GM19023 (cell line): ENCODE measurements around the gene GNAT2.

ENCODE experiments used
- ATAC-seq: cut with Tn5 transposase; IDR thresholded peaks from one replicate; pipeline ENCODE4 v1.9.1; 2021; ENCODE audit warnings: mild to moderate bottlenecking, moderate library complexity; ENCODE audit not compliant: unreplicated experiment

Gene GNAT2

DNA sequence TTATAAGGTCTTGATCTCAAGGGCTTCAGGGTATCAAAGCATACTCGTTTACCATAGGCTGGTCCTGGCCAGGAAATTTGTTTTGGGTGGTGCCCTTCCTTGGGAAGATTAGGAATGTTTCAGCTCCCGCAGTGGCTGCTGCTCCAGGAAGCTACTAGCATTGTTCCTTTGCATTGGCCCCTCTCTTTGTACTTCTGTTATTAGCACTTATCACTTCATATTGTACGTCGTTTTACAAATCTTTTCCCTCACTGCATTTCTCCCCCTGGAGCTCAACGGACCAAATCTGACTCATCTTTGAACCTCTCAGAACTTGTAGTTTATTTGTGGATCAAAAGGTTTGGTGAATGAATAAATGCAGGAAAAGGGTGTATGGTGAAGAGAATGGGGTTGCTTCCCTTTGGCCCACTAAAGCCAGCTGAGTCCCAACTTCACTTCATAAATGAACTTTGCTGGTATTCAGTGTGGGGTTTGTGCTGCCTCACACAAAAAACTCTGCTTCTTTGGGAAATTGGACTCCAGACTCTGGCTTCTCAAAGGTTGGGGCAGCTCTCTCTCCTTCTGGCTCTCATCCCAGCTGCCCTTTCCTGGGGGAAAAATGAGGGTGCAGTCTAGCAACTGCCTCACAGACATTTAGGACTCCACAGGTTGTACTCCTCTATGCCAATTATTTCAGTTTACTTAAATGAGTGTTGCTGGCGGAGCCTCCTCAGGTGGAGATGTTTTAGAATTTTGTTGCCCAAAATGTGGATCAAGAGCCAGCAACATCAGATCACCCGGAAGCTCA, 5.9 kb downstream of the GNAT2 start:
- ATAC-seq = no peak

DNA sequence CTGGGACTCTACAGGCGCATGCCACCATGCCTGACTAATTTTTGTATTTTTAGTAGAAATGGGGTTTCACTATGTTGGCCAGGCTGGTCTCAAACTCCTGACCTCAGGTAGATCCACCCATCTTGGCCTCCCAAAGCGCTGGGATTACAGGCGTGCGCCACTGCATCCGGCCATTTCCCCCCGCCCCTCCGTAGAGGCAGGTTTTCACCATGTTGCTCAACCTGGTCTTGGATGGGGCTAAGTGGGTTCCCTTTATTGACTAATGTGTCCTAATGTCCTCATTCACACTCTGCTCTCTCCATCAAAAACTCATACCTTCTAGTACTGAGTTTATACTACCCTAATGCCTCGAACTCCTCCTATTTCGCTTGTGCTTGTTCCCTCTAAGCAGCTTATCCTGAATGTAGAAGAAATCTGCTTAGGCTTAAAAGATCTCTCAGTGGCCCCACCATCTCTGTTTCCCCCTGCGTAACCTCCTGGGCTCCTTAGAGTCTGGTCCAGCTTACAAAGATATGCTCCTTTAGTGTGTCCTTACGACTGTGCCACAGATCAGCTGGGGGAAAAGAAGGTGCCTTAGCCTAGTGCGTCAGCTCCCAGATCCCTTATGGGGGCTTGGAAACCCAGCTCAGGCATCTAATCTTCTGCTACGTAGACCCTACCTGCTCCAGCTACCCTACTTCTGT, 8.0 kb downstream of the GNAT2 start:
- no peak for ATAC-seq

GRCh38 chr1:109610609-109611307, 8.7 kb downstream of the GNAT2 start:
- ATAC-seq = no peak

DNA sequence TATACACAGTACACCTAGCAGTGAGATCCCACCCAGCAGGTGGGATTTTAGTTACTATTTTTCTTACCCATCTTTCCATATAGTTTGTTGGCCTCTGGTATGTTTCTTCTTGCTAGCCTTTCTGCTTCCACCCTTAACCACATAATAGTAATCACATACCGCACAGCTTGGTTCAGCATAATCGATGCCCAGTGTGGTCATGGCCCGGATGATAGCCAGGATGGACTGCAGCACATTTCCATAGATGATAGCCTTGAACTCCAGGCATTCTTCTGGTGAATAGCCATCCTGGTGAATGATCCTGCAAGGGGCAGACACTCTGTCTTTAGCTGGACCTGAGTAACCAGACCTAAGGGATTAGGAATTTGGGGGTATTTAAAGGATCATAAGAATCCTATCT, 9.5 kb downstream of the GNAT2 start:
- ATAC-seq = no peak

DNA sequence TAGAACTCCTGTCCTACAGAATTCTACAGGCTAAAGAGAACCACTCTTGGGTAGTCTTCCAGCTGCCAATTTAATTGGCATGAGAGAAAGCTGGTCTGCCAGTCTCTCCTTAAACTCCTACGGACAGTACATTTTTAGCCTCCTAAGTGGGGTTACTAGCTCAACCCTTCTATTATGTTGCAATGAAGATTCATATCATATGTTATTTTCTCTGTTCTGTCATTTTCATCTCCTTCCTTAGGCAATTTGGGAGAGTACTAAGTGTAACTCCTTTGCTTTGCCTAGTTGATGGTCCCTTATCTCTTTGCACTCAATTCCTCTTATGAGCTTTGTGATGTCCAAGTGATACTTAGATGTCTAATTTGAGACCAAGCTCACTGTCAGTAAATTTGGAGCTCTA, 14.0 kb downstream of the GNAT2 start:
- ATAC-seq = no peak

- no peak for ATAC-seq
Observed at GRCh38 chr1:109603229-109603628, 16.2 kb downstream of the GNAT2 start.

- no peak for ATAC-seq
Observed at GRCh38 chr1:109598655-109599054, 20.8 kb downstream of the GNAT2 start.

DNA sequence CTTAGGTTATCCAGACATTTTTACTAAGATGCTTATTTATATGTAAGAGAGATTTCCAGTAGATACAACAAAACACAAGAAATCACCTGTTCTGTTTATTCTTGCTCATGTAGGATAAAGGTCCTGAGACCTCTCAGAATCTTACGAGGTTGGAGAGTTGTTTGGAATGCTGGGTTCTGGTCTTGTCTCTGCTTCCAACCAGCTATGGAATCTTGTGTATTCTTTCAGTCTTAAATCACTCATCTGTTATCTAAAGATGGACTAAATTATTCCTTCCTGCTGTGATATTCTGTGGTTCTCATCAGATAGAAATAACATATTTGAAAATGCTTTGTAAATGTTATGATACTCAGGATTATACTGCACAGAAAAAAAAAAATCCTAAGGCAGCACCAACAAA, 21.3 kb downstream of the GNAT2 start:
- no peak for ATAC-seq

DNA sequence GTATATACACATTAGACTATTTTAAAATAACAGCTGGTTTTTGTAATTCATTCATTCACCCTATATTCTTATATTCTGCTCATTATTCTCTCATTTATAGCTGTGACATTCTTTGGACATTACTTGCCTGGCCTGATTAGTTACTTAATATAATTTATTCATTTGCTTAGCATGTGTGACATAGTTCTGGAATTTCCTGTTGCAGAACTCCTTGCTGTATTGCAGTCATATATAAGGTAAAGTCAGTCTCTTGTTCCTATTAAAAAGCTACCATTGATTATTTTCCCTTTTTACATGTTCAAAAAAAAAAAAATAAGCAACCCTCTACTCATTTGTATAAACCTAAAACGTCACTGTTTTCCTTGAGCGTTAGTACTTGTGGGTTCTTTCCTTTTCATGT, 23.9 kb downstream of the GNAT2 start:
- no peak for ATAC-seq

DNA sequence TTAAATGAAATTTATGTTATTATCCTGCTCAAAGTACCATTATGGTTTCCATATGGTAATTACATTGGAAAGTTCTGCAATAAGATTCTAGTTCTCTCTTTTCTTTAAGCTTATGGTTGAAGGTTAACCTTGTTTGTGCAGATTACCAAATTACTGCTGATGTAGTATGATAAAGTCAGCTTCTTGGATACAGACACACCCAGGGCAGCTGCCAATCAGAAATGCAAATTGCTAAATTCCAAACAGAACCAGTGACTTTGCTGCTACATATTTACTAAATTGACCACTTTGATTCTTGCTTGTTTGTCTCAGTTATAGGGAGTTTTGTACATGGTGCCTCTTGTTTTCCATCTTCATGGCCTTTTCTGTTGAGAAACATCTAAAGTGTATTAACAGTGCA, 26.5 kb downstream of the GNAT2 start:
- no peak for ATAC-seq

DNA sequence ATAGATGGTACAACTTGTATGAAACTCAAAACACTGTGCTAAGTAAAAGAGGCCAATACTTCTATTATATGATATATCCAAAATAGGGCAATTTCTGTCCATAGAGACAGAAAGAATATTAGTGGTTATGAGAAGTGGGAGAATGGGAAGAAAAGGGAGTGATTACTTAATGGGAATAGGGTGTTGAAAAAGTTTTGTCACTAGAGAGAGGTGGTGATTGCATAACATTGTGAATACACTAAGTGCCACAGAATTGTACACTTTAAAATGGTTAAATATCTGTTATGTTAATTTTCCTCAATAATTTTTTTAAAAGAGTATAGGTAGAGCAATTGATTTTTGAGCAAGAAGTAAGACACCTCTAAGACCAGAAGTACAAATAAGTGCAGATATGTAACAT, 29.7 kb downstream of the GNAT2 start:
- ATAC-seq = no peak

DNA sequence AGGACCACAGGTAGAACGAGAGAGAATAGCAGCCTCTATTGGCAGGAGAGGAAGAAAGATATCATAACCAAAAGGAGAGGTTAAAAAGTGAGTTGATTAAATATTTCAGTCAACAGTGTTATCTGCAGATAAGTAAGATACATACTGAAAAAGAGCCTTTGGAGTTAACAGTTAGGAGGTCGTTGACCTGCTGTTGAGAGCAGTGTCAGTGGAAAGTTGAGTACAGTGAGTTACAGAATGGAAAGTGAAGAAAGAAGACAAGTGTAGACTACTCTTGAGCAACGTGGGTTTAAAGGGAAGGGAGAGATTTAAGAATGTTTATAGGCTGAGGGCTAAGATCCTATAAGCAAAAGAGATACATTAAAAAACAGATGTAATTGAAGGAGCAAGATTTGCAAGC, 30.2 kb downstream of the GNAT2 start:
- no peak for ATAC-seq

DNA sequence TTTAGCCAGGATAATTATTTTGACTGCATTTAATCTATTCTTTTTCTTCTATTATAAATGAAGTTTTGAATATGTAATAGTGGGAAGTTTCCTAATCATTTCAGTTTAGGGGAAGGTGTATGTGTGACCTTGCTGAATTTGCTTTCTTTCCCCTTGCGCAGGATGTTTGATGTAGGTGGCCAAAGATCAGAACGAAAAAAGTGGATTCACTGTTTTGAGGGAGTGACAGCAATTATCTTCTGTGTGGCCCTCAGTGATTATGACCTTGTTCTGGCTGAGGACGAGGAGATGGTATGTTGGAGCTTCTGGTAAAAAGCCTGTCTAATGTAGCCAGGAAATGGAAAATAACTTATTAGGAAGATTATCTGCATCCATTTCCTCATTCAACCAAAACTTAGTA, 33.4 kb downstream of the GNAT2 start:
- no peak for ATAC-seq

GRCh38 chr1:109584766-109585165, 34.6 kb downstream of the GNAT2 start:
- ATAC-seq = no peak

GRCh38 chr1:109582021-109582420, 37.4 kb downstream of the GNAT2 start:
- ATAC-seq = no peak

DNA sequence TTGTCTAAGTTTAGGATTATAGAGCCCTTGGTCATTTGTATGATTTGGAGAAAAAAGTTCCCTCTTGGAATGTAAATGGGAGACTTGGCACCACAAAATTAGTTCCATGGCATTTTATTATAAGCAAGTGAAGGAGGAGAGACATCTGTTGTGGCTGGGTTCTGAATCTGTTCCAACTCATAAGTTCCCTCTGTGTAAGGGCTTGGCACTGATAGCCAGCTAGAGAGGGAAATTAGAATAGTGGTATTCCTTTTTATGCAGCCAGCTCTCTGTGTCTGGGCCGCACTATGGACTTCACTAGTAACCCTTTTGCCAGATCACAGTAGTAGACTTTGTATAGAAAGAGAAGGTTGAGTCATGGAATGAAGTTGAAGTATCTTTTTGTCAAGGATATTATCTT, 39.9 kb downstream of the GNAT2 start:
- no peak for ATAC-seq

DNA sequence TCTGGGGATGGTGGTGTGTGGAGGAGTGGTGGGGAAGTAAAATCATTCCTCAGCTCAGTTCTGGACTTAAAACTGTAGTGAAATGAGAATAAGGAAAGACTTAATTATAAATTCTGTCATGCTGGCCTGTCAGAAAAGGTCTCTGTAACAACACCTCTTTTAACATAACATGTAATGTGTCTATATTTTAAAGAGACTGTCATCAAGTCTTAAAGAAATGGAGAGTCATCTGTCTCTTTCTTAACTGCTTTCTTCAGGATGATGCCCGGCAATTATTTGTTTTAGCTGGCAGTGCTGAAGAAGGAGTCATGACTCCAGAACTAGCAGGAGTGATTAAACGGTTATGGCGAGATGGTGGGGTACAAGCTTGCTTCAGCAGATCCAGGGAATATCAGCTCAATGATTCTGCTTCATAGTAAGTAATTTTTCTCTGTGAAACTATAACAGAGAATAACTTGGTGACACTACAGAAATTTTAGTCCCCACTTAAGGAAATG, 40.4 kb downstream of the GNAT2 start:
- ATAC-seq = no peak

DNA sequence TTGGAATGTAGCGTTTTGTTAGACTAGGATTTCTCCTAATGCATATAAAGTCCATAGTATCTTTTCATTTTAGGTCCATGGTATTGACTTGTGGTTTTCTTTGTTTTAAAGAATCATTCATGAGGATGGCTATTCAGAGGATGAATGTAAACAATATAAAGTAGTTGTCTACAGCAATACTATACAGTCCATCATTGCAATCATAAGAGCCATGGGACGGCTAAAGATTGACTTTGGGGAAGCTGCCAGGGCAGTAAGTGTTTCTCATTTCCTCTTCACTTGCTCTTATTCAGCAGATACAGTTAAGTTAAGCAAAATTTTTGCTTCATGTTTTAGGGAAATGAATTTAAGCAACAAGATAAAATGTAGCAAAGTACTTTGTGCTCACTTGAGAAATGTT, 45.6 kb downstream of the GNAT2 start:
- ATAC-seq = no peak

DNA sequence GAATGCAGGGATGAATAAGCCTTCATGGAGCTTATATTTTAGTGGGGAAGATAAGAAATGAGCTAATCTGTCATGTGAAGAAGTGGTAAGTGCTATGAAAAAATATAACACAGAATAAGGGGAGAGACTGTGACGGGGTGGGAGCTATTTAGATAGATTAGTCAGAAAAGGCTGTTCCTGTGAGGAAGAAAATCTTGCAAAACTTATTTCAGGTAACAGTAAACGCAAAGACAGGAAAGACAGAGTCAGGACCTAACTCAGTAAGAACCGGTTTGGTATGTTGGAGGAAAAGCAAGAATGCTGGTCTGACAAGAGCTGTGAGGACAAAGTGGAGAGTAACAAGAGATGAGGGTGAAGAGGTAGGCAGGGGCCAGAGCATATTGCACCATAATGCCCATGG, 49.0 kb downstream of the GNAT2 start:
- no peak for ATAC-seq

GRCh38 chr1:109569323-109569722, 50.1 kb downstream of the GNAT2 start:
- ATAC-seq = no peak

DNA sequence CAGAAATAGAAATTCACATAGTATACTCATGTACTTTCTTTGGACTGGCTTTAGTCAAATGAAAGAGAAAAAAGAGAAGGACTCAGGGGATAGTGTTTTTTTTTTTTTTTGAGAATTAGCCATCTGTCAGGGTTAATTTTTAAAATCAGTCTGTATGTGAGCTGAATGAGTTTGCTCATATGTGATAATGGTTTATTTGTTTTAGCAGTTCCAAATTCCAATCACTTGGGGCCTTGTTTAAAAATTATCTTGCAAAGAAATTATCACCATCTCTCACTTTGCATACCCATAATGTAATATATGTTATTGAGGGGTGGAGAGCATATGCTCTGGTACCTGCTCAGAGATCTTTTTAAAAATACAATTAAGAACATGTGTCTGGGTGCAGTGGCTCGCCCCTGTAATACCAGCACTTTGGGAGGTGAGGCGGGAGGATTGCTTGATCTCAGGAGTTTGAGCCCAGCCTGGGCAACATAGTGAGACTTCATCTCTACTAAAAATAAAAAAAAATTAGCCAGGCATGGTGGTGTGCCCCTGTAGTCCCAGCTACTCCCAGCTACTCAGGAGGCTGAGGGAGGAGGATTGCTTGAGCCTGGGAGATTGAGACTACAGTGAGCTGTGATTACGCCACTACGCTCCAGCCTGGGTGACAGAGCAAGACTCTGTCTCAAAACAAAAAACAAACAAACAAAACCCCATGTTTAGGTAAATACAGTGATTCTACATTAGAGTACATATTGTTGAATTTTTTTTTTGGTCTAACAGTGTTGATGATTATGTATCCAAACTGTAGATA, 51.3 kb downstream of the GNAT2 start:
- no peak for ATAC-seq
